IPS-18a (cell line): Measurements from ENCODE around the gene ZBTB18.

ENCODE experiments used
- H3K27ac ChIP-seq: one replicate; pipeline ENCODE4 v1.5.1; 2013; ENCODE audit warnings: low read length
- H3K27me3 ChIP-seq: one replicate; pipeline ENCODE4 v1.6.1; 2013; ENCODE audit warnings: mild to moderate bottlenecking, low read length; ENCODE audit not compliant: control insufficient read depth, insufficient read depth
- H3K36me3 ChIP-seq: one replicate; pipeline ENCODE4 v1.6.1; 2013; ENCODE audit warnings: low read depth, low read length; ENCODE audit not compliant: control insufficient read depth
- H3K4me1 ChIP-seq: one replicate; pipeline ENCODE4 v1.6.1; 2013; ENCODE audit warnings: low read depth, low read length; ENCODE audit not compliant: control insufficient read depth
- H3K4me3 ChIP-seq: one replicate; pipeline ENCODE4 v1.5.1; 2013; ENCODE audit warnings: low read length
- H3K9ac ChIP-seq: one replicate; pipeline ENCODE4 v1.6.1; 2013; ENCODE audit warnings: mild to moderate bottlenecking, low read length, moderate library complexity
- H3K9me3 ChIP-seq: one replicate; pipeline ENCODE4 v1.6.1; 2013; ENCODE audit warnings: low read depth, low read length; ENCODE audit not compliant: control insufficient read depth

Gene ZBTB18

GRCh38 chr1:244083383-244083943 lies 32.4 kb downstream of the ZBTB18 start:
- no peaks in the 10 kb centered on the region for H3K27me3 ChIP-seq
- H3K9ac ChIP-seq, result no peak overlapping the region

GRCh38 chr1:244084763-244085162 lies 33.7 kb downstream of the ZBTB18 start:
- H3K27me3 ChIP-seq, result no peaks in the 10 kb centered on the region
- no peak overlapping the region for H3K4me3 ChIP-seq
- no peaks in the 10 kb centered on the region for H3K36me3 ChIP-seq

More at GRCh38 chr1:244083383-244083943, 32.4 kb downstream of the ZBTB18 start:
- Histone ChIP-seq H3K4me1 (no peaks in the 10 kb centered on the region), H3K4me3 (no peak overlapping the region), H3K9me3 (no peaks in the 10 kb centered on the region), H3K36me3 (no peaks in the 10 kb centered on the region), H3K27ac (no peak overlapping the region)

GRCh38 chr1:244085891-244086290 lies 34.8 kb downstream of the ZBTB18 start:
- Histone ChIP-seq H3K9ac (no peak overlapping the region), H3K4me1 (no peaks in the 10 kb centered on the region), H3K27me3 (no peaks in the 10 kb centered on the region), H3K9me3 (no peaks in the 10 kb centered on the region), H3K36me3 (no peaks in the 10 kb centered on the region), H3K27ac (no peak overlapping the region), H3K4me3 (no peak overlapping the region)

More at GRCh38 chr1:244084763-244085162, 33.7 kb downstream of the ZBTB18 start:
- Histone ChIP-seq H3K9ac (no peak overlapping the region), H3K9me3 (no peaks in the 10 kb centered on the region), H3K4me1 (no peaks in the 10 kb centered on the region), H3K27ac (no peak overlapping the region)

- Histone ChIP-seq H3K4me1 (no peaks in the 10 kb centered on the region), H3K9ac (no peak overlapping the region), H3K36me3 (no peaks in the 10 kb centered on the region), H3K4me3 (no peak overlapping the region), H3K27me3 (no peaks in the 10 kb centered on the region), H3K9me3 (no peaks in the 10 kb centered on the region), H3K27ac (no peak overlapping the region)
Observed at GRCh38 chr1:244087021-244087560, 36.0 kb downstream of the ZBTB18 start.

GRCh38 chr1:244087611-244088010 lies 36.5 kb downstream of the ZBTB18 start:
- Histone ChIP-seq H3K9me3 (no peaks in the 10 kb centered on the region), H3K27me3 (no peaks in the 10 kb centered on the region)

GRCh38 chr1:244088161-244088560 lies 37.1 kb downstream of the ZBTB18 start:
- Histone ChIP-seq H3K27ac (no peak overlapping the region), H3K4me3 (no peak overlapping the region), H3K9ac (no peak overlapping the region), H3K36me3 (no peaks in the 10 kb centered on the region), H3K9me3 (no peaks in the 10 kb centered on the region), H3K4me1 (no peaks in the 10 kb centered on the region), H3K27me3 (no peaks in the 10 kb centered on the region)

More at GRCh38 chr1:244087611-244088010, 36.5 kb downstream of the ZBTB18 start:
- Histone ChIP-seq H3K36me3 (no peaks in the 10 kb centered on the region), H3K27ac (no peak overlapping the region), H3K9ac (no peak overlapping the region), H3K4me1 (no peaks in the 10 kb centered on the region), H3K4me3 (no peak overlapping the region)

GRCh38 chr1:244089561-244089960 lies 38.5 kb downstream of the ZBTB18 start:
- Histone ChIP-seq H3K4me3 (no peak overlapping the region), H3K36me3 (no peaks in the 10 kb centered on the region), H3K9me3 (no peaks in the 10 kb centered on the region), H3K9ac (no peak overlapping the region), H3K4me1 (no peaks in the 10 kb centered on the region), H3K27me3 (no peaks in the 10 kb centered on the region), H3K27ac (no peak overlapping the region)

GRCh38 chr1:244090645-244091044 lies 39.6 kb downstream of the ZBTB18 start:
- no peak overlapping the region for H3K4me3 ChIP-seq
- H3K9ac ChIP-seq, result no peak overlapping the region
- no peaks in the 10 kb centered on the region for H3K4me1 ChIP-seq
- no peak overlapping the region for H3K27ac ChIP-seq
- no peaks in the 10 kb centered on the region for H3K27me3 ChIP-seq
- H3K36me3 ChIP-seq, result no peaks in the 10 kb centered on the region
- H3K9me3 ChIP-seq, result no peaks in the 10 kb centered on the region

GRCh38 chr1:244092293-244092963 lies 41.3 kb downstream of the ZBTB18 start:
- H3K36me3 ChIP-seq, result no peaks in the 10 kb centered on the region
- no peaks in the 10 kb centered on the region for H3K9me3 ChIP-seq
- H3K27ac ChIP-seq, result no peak overlapping the region
- H3K4me1 ChIP-seq, result no peaks in the 10 kb centered on the region
- no peak overlapping the region for H3K9ac ChIP-seq
- H3K4me3 ChIP-seq, result no peak overlapping the region
- no peaks in the 10 kb centered on the region for H3K27me3 ChIP-seq

GRCh38 chr1:244092964-244093638 lies 42.0 kb downstream of the ZBTB18 start:
- no peaks in the 10 kb centered on the region for H3K36me3 ChIP-seq

GRCh38 chr1:244094880-244095528 lies 43.9 kb downstream of the ZBTB18 start:
- Histone ChIP-seq H3K9me3 (no peaks in the 10 kb centered on the region), H3K27me3 (no peaks in the 10 kb centered on the region), H3K36me3 (no peaks in the 10 kb centered on the region), H3K27ac (no peak overlapping the region), H3K4me3 (no peak overlapping the region), H3K9ac (no peak overlapping the region), H3K4me1 (no peaks in the 10 kb centered on the region)

More at GRCh38 chr1:244092964-244093638, 42.0 kb downstream of the ZBTB18 start:
- Histone ChIP-seq H3K4me1 (no peaks in the 10 kb centered on the region), H3K27ac (no peak overlapping the region), H3K4me3 (no peak overlapping the region), H3K9me3 (no peaks in the 10 kb centered on the region), H3K27me3 (no peaks in the 10 kb centered on the region), H3K9ac (no peak overlapping the region)
